ENCODE results near the gene APOL1.

The APOL1 gene

DNA sequence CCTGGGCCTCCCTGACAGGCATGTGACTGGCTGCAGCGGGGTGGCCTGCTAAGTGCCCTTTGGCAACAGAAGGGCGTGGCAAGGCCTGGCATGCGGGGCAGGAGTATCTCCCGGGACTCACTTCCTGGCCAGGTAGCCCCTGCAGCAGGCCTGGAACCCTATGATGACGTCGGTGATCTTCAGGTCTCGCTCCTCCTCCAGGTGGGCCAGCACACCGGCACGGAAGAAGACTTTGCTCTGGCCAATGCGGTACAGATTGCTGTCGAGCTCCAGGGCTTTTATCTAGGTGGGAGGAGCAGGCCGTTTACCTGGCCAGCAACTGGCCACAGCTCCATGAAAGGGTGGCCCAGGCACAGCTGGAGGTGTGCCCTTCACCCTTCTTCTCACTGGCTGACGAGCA lies 50.9 kb downstream of the APOL1 start:
- FAIRE-seq (no peak), DNase-seq (ENCODE audit: insufficient read length, low spot score) (no peak)

- DNase-seq (ENCODE audit: insufficient read length, low spot score) (no peak), FAIRE-seq (no peak)
Measured at GRCh38 chr22:36304429-36304828, 51.5 kb downstream of the APOL1 start.

- no peak for FAIRE-seq
- DNase-seq (ENCODE audit: insufficient read length, low spot score) = no peak
Measured at GRCh38 chr22:36305813-36306212, 52.9 kb downstream of the APOL1 start.

DNA sequence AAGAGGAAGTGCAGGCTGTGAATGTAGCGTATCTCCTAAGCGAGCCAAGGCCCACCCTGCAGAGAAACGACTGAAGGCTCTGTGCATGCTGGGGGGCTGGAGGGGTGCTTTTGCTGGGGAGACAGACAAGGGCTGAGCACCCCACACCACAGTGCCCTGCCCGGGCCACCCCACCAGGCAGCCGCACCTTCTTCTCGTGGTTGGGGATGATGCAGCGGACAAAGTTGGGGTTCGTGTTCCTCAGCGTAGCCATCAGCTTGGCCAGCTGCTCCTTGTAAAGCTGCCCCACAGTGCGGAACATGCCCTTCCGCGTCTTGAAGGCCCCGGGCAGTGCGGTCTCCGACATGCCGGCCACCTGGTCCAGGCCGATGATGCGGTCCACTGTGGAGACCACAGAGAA lies 53.3 kb downstream of the APOL1 start:
- FAIRE-seq (no peak), DNase-seq (ENCODE audit: insufficient read length, low spot score) (no peak)

- DNase-seq (ENCODE audit: insufficient read length, low spot score) = no peak
- no peak for FAIRE-seq
Measured at GRCh38 chr22:36308880-36309279, 55.9 kb downstream of the APOL1 start.

DNA sequence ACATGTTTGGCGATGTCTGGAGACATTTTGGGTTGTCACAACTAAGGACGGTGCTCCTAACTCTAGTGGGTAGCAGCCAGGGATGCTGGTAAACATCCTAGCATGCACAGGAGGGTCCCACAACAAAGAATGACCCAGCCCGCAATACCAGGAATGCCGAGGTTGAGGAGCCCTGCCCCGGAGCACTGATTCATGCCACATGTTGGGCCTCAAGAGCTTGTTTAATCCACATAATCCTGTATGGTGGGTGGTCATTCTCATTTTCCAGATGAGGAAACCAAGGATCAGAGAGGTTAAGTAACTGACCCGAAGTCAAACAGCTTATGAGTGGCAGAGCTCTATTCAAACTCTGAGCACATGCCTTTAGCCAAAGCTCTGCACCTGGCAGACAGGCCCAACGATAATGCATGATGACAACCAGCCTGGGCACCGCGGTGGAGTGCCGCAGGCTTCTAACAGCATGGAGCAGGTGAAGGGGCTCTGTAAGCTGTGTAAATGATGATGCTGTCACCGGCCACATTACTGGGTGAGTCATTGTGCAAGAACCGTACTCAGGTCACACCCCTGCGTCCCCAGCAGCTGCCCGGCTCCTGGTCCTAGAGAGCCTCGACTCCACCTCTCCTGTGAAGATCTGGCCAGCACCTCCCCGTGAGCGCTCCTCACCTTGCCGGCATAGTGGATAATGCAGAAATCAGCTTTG lies 58.6 kb downstream of the APOL1 start:
- no peak for FAIRE-seq
- DNase-seq (ENCODE audit: insufficient read length, low spot score) = no peak

DNA sequence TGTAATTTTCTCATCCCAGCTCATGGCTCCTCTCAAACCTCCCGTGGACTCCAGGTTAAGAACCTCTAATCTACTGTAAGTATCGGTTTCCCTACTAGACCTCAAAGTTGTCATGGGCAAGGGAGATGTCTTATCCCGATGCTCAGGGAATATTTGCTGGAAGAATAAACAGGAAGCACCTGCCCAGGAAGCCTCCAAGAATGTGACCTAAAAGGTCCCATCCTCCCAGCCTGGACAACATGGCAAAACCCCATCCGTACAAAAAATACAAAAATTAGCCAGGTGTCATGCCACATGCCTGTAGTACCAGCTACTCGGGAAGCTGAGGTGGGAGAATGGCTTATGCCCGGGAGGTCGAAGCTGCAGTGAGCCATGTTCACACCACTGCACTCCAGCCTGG lies 62.4 kb downstream of the APOL1 start:
- FAIRE-seq (no peak), DNase-seq (ENCODE audit: insufficient read length, low spot score) (no peak)

DNA sequence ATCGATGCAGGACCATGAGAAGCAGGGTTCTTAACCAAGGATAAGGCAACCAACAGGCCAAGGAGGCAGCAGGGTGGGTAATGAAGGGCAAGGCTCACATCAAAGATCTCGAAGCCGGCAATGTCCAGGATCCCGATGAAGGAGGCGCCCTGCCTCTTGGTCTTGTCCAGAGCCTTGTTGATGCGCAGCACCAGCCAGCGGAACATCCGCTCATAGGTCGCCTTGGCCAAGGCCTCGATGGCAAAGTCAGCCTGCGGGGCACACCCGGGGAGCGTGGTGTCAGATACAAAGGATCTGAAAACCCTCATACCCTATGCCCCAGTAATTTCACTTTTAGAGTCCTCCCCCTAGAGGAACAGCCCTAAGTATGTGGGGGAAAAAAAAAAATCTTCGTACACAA lies 63.5 kb downstream of the APOL1 start:
- FAIRE-seq (no peak), DNase-seq (ENCODE audit: insufficient read length, low spot score) (no peak)

All from HTR-8/SVneo (cell line).